Type B pancreatic cell (in vitro differentiated cells): ENCODE results near the gene PHLDB3. TPM values are rescaled to one million over a fixed set of nuclear protein-coding genes. Genes with fewer than 3 reads are reported as not detected.

Experiments used
- DNase-seq: peaks from one replicate; pipeline ENCODE4 v3.0.0; 2021; ENCODE audit warnings: mixed read lengths; ENCODE audit not compliant: unreplicated experiment; ENCODE audit errors: extremely low spot score
- H3K27ac Mint-ChIP-seq: 2 replicates; pipeline ENCODE4 v1.8.0; 2021; ENCODE audit warnings: mild to moderate bottlenecking, mixed read lengths
- H3K27me3 Mint-ChIP-seq: 2 replicates; pipeline ENCODE4 v1.8.0; 2021; ENCODE audit warnings: mixed read lengths
- H3K36me3 Mint-ChIP-seq: 2 replicates; pipeline ENCODE4 v1.8.0; 2021; ENCODE audit warnings: mixed read lengths
- H3K4me1 Mint-ChIP-seq: one replicate; pipeline ENCODE4 v1.8.0; 2021; ENCODE audit warnings: mixed read lengths; ENCODE audit not compliant: unreplicated experiment
- H3K4me3 Mint-ChIP-seq: 2 replicates; pipeline ENCODE4 v1.8.0; 2021; ENCODE audit warnings: mild to moderate bottlenecking, mixed read lengths
- H3K9me3 Mint-ChIP-seq: 2 replicates; pipeline ENCODE4 v1.8.0; 2021; ENCODE audit warnings: mixed read lengths
- total RNA-seq: library from RNA; stranded (reverse); gene quantifications from 2 replicates; pipeline ENCODE4 v1.2.1, GENCODE V29; 2021; ENCODE audit warnings: low replicate concordance
- TF ChIP-seq, protein P1 (sequence below): fragments of 200-600 bp; sonication (generic); conservative IDR thresholded peaks from 2 replicates; pipeline ENCODE4 v1.5.0; 2021; ENCODE audit warnings: antibody characterized with exemption, mild to moderate bottlenecking

The PHLDB3 gene
- total RNA-seq, 1 donor from 2014 or later, result 37.9 TPM

DNA sequence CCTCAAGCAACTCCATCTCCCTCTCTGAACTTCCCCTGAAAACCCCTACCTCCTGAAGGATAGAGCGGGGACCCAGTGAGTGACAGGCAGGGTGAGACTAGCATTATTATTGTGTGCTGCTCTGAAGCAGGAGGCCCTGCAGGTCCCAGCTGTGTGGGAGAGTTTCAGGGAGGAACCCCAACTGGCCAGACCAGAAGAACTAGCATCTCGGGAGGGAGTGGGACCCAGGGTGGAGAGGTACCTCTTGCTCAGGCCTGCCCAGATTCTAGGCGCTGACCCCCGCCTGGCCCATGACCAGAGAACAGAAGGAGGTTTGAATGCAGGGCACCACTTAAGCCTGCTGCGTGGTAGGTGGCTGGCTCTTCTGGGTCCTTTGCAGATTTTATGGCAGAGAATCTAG, 33.5 kb downstream of the PHLDB3 start:
- Mint-ChIP-seq H3K36me3 (peaks cover 4% of the 10 kb centered on the region), H3K27me3 (no peaks in the 10 kb centered on the region), H3K4me1 (peaks cover 17% of the 10 kb centered on the region), H3K27ac (peak overlapping the region; percentile 94), H3K9me3 (peaks cover 3% of the 10 kb centered on the region), H3K4me3 (peak overlapping the region; percentile 60)
- DNase-seq, result no peak
- TF ChIP-seq, protein P1, sequence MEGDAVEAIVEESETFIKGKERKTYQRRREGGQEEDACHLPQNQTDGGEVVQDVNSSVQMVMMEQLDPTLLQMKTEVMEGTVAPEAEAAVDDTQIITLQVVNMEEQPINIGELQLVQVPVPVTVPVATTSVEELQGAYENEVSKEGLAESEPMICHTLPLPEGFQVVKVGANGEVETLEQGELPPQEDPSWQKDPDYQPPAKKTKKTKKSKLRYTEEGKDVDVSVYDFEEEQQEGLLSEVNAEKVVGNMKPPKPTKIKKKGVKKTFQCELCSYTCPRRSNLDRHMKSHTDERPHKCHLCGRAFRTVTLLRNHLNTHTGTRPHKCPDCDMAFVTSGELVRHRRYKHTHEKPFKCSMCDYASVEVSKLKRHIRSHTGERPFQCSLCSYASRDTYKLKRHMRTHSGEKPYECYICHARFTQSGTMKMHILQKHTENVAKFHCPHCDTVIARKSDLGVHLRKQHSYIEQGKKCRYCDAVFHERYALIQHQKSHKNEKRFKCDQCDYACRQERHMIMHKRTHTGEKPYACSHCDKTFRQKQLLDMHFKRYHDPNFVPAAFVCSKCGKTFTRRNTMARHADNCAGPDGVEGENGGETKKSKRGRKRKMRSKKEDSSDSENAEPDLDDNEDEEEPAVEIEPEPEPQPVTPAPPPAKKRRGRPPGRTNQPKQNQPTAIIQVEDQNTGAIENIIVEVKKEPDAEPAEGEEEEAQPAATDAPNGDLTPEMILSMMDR, result no peak

DNA sequence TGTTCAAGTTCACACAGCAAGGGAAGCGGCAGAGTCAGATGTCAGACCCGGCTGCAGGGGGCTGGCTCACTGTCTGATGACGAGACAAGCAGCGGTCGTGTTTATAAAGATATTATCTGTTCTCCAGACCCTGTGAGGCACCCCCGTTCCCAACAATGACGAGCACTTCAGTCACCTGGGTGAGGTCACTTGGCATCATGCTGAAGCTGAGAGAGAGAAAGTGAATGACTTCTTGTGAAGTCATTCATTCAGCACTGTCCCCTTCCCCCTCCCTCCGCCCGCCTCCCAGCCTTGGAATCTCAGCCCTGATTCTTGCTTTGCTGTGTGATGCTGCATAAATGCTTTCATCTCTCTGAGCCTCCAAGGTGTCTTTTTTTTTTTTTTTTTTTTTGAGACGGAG, 34.3 kb downstream of the PHLDB3 start:
- DNase-seq, result no peak
- Mint-ChIP-seq H3K27ac (peak overlapping the region; percentile 94), H3K36me3 (peaks cover 1% of the 10 kb centered on the region), H3K4me3 (peak overlapping the region; percentile 3), H3K27me3 (no peaks in the 10 kb centered on the region), H3K9me3 (no peaks in the 10 kb centered on the region), H3K4me1 (peaks cover 13% of the 10 kb centered on the region)
- TF ChIP-seq, protein P1, result no peak

DNA sequence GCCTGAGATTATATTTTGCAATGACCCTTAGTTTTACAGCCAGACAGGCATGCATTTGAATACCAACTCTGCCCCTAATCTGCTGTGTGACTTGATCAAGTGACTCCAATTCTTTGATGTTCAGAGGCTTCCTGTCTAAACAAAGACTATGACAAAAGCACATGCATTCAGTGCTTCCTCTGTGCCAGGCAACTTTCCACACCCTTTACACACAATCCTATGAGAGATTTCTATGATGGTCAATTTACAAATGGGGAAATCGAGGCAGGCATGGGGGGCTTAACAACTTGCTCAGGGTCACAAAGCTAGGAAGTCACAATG, 35.4 kb downstream of the PHLDB3 start:
- DNase-seq, result no peak
- Mint-ChIP-seq H3K27me3 (no peaks in the 10 kb centered on the region), H3K4me3 (no peak overlapping the region), H3K27ac (peak overlapping the region; percentile 56), H3K4me1 (peaks cover 7% of the 10 kb centered on the region), H3K9me3 (no peaks in the 10 kb centered on the region), H3K36me3 (no peaks in the 10 kb centered on the region)
- TF ChIP-seq, protein P1, result no peak

DNA sequence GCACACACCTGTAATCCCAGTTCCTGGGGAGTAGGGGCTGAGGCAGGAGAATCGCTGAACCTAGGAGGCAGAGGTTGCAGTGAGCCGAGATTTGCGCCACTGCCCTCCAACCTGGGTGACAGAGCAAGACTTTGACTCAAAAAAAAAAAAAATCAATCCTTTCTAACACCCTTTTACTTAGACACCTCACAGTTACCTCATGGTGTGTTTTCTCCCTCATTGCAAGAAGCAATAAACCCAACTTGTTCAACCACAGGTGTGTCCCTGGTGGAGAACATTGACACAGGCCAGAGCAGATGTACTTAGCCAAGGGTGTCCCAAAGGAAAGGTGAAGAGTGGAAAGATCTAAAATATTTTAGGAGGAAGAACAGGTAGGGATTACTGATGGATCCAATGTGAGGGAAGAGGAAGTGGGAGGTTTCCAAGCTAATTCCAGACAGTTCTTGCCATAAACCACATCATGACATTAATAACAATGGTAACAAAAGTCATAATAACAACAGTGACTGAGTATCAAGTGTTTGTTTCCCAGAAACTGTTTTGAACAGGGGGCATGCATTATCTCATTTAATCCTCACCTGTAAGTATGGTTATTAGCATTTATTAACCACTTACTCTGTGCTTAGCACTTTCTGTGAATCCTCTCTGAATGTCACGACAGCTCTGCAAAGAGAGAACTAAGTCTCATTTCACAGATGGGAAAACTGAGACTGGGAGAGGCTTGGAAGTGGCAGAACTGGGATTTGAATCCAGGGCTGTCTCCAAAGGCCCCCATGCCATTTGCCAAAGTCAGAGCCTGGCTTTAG, 36.0 kb downstream of the PHLDB3 start:
- Mint-ChIP-seq H3K4me3 (no peak overlapping the region), H3K27me3 (no peaks in the 10 kb centered on the region), H3K9me3 (no peaks in the 10 kb centered on the region), H3K4me1 (peaks cover 8% of the 10 kb centered on the region), H3K36me3 (no peaks in the 10 kb centered on the region), H3K27ac (peak overlapping the region; percentile 87)
- DNase-seq, result no peak
- TF ChIP-seq, protein P1, result no peak

DNA sequence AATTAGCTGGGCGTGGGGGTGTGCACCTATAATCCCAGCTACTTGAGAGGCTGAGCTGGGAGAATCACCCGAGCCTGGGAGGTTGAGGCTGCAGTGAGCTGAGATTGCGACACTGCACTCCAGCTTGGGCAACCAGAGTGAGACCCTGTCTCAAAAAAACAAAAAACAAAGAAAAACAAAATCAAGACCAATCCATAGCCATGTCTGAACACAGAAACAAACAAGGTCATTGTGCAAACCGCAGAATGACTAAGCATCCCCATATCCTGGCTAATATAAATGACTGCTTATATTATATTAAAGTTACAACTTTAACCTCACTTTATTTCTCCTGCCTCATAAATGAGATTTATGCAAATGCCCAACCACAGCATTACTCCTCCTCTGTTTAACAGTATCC, 36.8 kb downstream of the PHLDB3 start:
- TF ChIP-seq, protein P1, result no peak
- H3K27me3 Mint-ChIP-seq, result no peaks in the 10 kb centered on the region
- no peaks in the 10 kb centered on the region for H3K9me3 Mint-ChIP-seq
- no peak for DNase-seq
- H3K36me3 Mint-ChIP-seq, result no peaks in the 10 kb centered on the region
- H3K4me1 Mint-ChIP-seq, result peaks cover 8% of the 10 kb centered on the region
- no peak overlapping the region for H3K4me3 Mint-ChIP-seq
- H3K27ac Mint-ChIP-seq, result peak overlapping the region; percentile 87
